ENCODE data around the gene MEGF9. TPM values are rescaled to one million over a fixed set of nuclear protein-coding genes. Genes with fewer than 3 reads are reported as not detected.

MEGF9 gene
- total RNA-seq, 4 donors from 2014 or later: 49.0 to 59.0 (median 57.0) TPM

- no peak overlapping the region for H3K4me3 ChIP-seq (ENCODE audit: low read depth, poor library complexity, severe bottlenecking)
- no peak for DNase-seq (ENCODE audit: low spot score in 2 of 2)
- 58% methylated on average over 2 of the region's 2 CpGs for WGBS, 2 donors
- TF ChIP-seq POLR2A (IDR thresholded peaks at IDR 0.05): no peak
- no peak for TF ChIP-seq CTCF (IDR thresholded peaks at IDR 0.05)
- intact Hi-C loops (cut with DNase I; ENCODE audit: low total_unique reads): no loop called here
Observed at GRCh38 chr9:120593955-120594277, 120.4 kb downstream of the MEGF9 start.

GRCh38 chr9:120593250-120593954 lies 120.9 kb downstream of the MEGF9 start:
- TF ChIP-seq CTCF (IDR thresholded peaks at IDR 0.05): no peak
- TF ChIP-seq POLR2A (IDR thresholded peaks at IDR 0.05): no peak
- intact Hi-C loops (cut with DNase I; ENCODE audit: low total_unique reads): no loop called here
- 80 to 89% methylated on average over 5 of the region's 5 CpGs for WGBS, 2 donors
- H3K4me3 ChIP-seq (ENCODE audit: low read depth, poor library complexity, severe bottlenecking): no peak overlapping the region
- DNase-seq (ENCODE audit: low spot score in 2 of 2): no peak

- DNase-seq (ENCODE audit: low spot score in 2 of 2): no peak
- intact Hi-C loops (cut with DNase I; ENCODE audit: low total_unique reads): no loop called here
- TF ChIP-seq POLR2A (IDR thresholded peaks at IDR 0.05) (no peak), CTCF (IDR thresholded peaks at IDR 0.05) (no peak)
- H3K4me3 ChIP-seq (ENCODE audit: low read depth, poor library complexity, severe bottlenecking): no peak overlapping the region
- 94% methylated on average over 8 of the region's 8 CpGs for WGBS, 2 donors
Observed at GRCh38 chr9:120592210-120592609, 122.1 kb downstream of the MEGF9 start.

GRCh38 chr9:120587328-120587727 lies 126.9 kb downstream of the MEGF9 start:
- 43 to 50% methylated on average over 1 of the region's 1 CpG for WGBS, 2 donors
- intact Hi-C loops (cut with DNase I; ENCODE audit: low total_unique reads): no loop called here

GRCh38 chr9:120583958-120584369 lies 130.3 kb downstream of the MEGF9 start:
- no peak overlapping the region for H3K4me3 ChIP-seq (ENCODE audit: low read depth, poor library complexity, severe bottlenecking)
- TF ChIP-seq CTCF (IDR thresholded peaks at IDR 0.05) (no peak), POLR2A (IDR thresholded peaks at IDR 0.05) (no peak)
- 65 to 66% methylated on average over 3 of the region's 3 CpGs for WGBS, 2 donors
- peak in 1 of 2 donors; percentile 51 for DNase-seq (ENCODE audit: low spot score in 2 of 2)
- intact Hi-C loops (cut with DNase I; ENCODE audit: low total_unique reads): no loop called here

More at GRCh38 chr9:120587328-120587727, 126.9 kb downstream of the MEGF9 start:
- TF ChIP-seq CTCF (IDR thresholded peaks at IDR 0.05) (no peak), POLR2A (IDR thresholded peaks at IDR 0.05) (no peak)
- no peak for DNase-seq (ENCODE audit: low spot score in 2 of 2)
- no peak overlapping the region for H3K4me3 ChIP-seq (ENCODE audit: low read depth, poor library complexity, severe bottlenecking)
